SJCRH30 (cell line): ENCODE data around the gene POPDC3. TPM values are rescaled to one million over a fixed set of nuclear protein-coding genes. Genes with fewer than 3 reads are reported as not detected.

Experiments used
- DNase-seq, 2 experiments: peaks; one replicate each; pipeline ENCODE4 v3.0.0-alpha.2; 2015 to 2020
- H3K27ac ChIP-seq: fragments of 250-450 bp; sonication (Bioruptor Pico); 2 replicates; pipeline ENCODE4 v1.5.1; 2020; ENCODE audit warnings: mild to moderate bottlenecking, moderate library complexity
- H3K27me3 ChIP-seq: fragments of 250-450 bp; sonication (Bioruptor Pico); 2 replicates; pipeline ENCODE4 v1.5.1; 2020; ENCODE audit warnings: mild to moderate bottlenecking, moderate library complexity
- H3K36me3 ChIP-seq: fragments of 250-450 bp; sonication (Bioruptor Pico); 2 replicates; pipeline ENCODE4 v1.5.1; 2020; ENCODE audit warnings: mild to moderate bottlenecking, moderate library complexity
- H3K4me1 ChIP-seq: fragments of 250-450 bp; sonication (Bioruptor Pico); 2 replicates; pipeline ENCODE4 v1.5.1; 2020; ENCODE audit warnings: mild to moderate bottlenecking, moderate library complexity
- H3K4me3 ChIP-seq: fragments of 250-450 bp; sonication (Bioruptor Pico); 2 replicates; pipeline ENCODE4 v1.5.1; 2020; ENCODE audit warnings: mild to moderate bottlenecking, moderate library complexity
- H3K9me3 ChIP-seq: fragments of 250-450 bp; sonication (Bioruptor Pico); replicated peaks from 2 replicates; pipeline ENCODE4 v1.5.1; 2020; ENCODE audit warnings: mild to moderate bottlenecking, moderate library complexity
- total RNA-seq: library from RNA; depleted of rRNA; stranded (reverse); fragments of >200 nt; shearing (Covaris generic); gene quantifications from 2 replicates; pipeline ENCODE4 v1.2.3, GENCODE V29; 2014; rRNA removed

The POPDC3 gene
- total RNA-seq, 1 experiment from 2014 or later, result 57.9 TPM

- Histone ChIP-seq H3K27ac (no peak overlapping the region), H3K9me3 (no peaks in the 10 kb centered on the region), H3K27me3 (no peaks in the 10 kb centered on the region), H3K36me3 (peaks cover 33% of the 10 kb centered on the region), H3K4me3 (no peak overlapping the region), H3K4me1 (no peaks in the 10 kb centered on the region)
- no peak for DNase-seq
Observed at GRCh38 chr6:105109955-105110895, 69.6 kb downstream of the POPDC3 start.

GRCh38 chr6:105108631-105109262 is 71.1 kb downstream of the POPDC3 start:
- Histone ChIP-seq H3K27ac (no peak overlapping the region), H3K27me3 (no peaks in the 10 kb centered on the region), H3K4me3 (no peak overlapping the region), H3K9me3 (no peaks in the 10 kb centered on the region), H3K36me3 (peaks cover 22% of the 10 kb centered on the region), H3K4me1 (no peaks in the 10 kb centered on the region)
- DNase-seq, result no peak

Other genes with a start within 250 kb of the POPDC3 start
- gene LIN28B, start 222.9 kb downstream of the POPDC3 start, total RNA-seq, result 20.3 and 22.4 TPM in 2 replicates
- 46.2 and 46.4 TPM in 2 replicates for gene PREP, start 223.1 kb upstream of the POPDC3 start, total RNA-seq